ENCODE data around the gene NOL7. TPM values are rescaled to one million over a fixed set of nuclear protein-coding genes. Genes with fewer than 3 reads are reported as not detected.

NOL7 gene
- total RNA-seq, 1 donor from 2014 or later: 54.7 TPM

GRCh38 chr6:13624871-13625288 is 9.7 kb downstream of the NOL7 start:
- no peak overlapping the region for H3K4me3 Mint-ChIP-seq
- no peaks in the 10 kb centered on the region for H3K27me3 Mint-ChIP-seq (ENCODE audit: low read depth)
- no peak for DNase-seq (ENCODE audit: low read depth, low spot score)
- no peaks in the 10 kb centered on the region for H3K9me3 Mint-ChIP-seq
- H3K36me3 Mint-ChIP-seq (ENCODE audit: low read depth): peaks cover 9% of the 10 kb centered on the region
- peaks cover 9% of the 10 kb centered on the region for H3K4me1 Mint-ChIP-seq
- no peak overlapping the region for H3K27ac Mint-ChIP-seq (ENCODE audit: unreplicated experiment)
- TF ChIP-seq, protein P1, sequence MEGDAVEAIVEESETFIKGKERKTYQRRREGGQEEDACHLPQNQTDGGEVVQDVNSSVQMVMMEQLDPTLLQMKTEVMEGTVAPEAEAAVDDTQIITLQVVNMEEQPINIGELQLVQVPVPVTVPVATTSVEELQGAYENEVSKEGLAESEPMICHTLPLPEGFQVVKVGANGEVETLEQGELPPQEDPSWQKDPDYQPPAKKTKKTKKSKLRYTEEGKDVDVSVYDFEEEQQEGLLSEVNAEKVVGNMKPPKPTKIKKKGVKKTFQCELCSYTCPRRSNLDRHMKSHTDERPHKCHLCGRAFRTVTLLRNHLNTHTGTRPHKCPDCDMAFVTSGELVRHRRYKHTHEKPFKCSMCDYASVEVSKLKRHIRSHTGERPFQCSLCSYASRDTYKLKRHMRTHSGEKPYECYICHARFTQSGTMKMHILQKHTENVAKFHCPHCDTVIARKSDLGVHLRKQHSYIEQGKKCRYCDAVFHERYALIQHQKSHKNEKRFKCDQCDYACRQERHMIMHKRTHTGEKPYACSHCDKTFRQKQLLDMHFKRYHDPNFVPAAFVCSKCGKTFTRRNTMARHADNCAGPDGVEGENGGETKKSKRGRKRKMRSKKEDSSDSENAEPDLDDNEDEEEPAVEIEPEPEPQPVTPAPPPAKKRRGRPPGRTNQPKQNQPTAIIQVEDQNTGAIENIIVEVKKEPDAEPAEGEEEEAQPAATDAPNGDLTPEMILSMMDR (conservative IDR thresholded peaks at IDR 0.05): peak; percentile 66

DNA sequence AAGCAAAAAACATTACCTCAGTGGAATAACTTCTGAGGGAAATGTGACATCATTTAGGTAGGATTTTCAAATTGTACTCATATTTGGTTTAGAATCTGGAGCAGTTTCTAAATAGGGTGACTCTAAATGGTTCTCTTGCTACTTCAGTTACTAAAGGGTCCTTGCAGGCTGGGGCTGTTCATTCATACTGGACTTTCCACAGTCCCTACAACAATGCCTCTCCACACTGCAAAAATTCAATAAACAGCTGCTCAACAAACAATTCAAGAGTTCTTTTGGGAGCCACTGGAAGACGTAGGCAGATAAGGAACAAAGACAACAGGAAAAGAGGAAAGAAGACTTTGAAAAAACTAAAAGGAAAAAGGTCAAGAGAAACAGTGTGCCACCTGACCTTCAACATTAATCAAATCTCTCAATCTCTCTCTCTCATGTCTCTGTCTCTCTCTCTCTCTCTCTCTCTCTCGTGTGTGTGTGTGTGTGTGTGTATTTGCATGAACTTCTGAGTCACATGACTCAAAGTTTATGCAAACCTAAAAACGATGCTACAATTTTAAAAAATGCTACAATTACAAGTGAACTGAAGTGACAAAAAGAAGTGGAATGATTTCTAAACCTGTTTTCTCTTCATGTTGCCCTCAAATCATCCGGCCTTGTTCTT is 14.5 kb downstream of the NOL7 start:
- Mint-ChIP-seq H3K36me3 (ENCODE audit: low read depth) (peaks cover 13% of the 10 kb centered on the region), H3K4me1 (peaks cover 12% of the 10 kb centered on the region), H3K9me3 (no peaks in the 10 kb centered on the region), H3K27me3 (ENCODE audit: low read depth) (no peaks in the 10 kb centered on the region), H3K4me3 (no peak overlapping the region), H3K27ac (ENCODE audit: unreplicated experiment) (peak overlapping the region; percentile 93)
- DNase-seq (ENCODE audit: low read depth, low spot score): no peak
- TF ChIP-seq, protein P1 (conservative IDR thresholded peaks at IDR 0.05): no peak

DNA sequence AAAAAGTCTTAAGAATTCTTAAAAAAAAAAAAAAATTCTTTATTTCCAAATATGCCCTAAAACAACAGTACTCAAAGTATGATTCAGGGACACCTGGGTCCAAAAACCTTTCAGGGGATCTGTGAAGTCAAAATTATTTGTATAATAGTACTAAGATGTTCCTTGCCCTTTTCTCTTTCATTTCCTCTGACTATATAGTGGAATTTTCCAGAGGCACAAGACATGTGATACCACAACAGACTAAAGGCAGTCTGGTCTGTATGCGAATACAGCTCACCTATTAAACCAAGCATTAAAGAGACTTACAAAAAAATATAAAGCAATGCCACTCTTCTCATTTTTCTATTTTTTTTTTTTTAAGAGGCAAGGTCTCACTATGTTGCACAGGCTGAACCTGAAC is 15.4 kb downstream of the NOL7 start:
- Mint-ChIP-seq H3K4me1 (peaks cover 12% of the 10 kb centered on the region), H3K36me3 (ENCODE audit: low read depth) (peaks cover 13% of the 10 kb centered on the region), H3K9me3 (no peaks in the 10 kb centered on the region), H3K4me3 (no peak overlapping the region), H3K27ac (ENCODE audit: unreplicated experiment) (no peak overlapping the region), H3K27me3 (ENCODE audit: low read depth) (no peaks in the 10 kb centered on the region)
- TF ChIP-seq, protein P1 (conservative IDR thresholded peaks at IDR 0.05): no peak
- DNase-seq (ENCODE audit: low read depth, low spot score): no peak

DNA sequence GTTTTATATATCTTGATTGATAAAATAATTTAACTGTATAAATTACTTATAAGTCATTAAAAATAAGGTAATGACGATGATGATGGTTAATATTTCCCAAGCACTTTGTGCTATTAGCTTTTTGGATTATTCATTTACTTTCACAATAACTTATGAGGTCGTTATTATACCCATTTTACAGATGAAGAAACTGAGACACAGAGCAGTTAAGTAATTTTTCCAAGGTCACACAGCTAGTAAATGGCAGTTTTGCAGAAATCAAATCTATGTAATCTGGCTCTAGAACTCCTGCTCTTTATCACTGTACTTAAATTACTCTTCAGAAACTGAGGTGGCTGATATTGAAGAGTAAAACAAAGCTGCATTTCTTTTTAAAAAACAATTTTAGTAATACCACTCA is 18.2 kb downstream of the NOL7 start:
- Mint-ChIP-seq H3K36me3 (ENCODE audit: low read depth) (peaks cover 19% of the 10 kb centered on the region), H3K9me3 (no peaks in the 10 kb centered on the region), H3K4me1 (peaks cover 26% of the 10 kb centered on the region), H3K4me3 (no peak overlapping the region), H3K27ac (ENCODE audit: unreplicated experiment) (no peak overlapping the region), H3K27me3 (ENCODE audit: low read depth) (no peaks in the 10 kb centered on the region)
- DNase-seq (ENCODE audit: low read depth, low spot score): no peak
- TF ChIP-seq, protein P1 (conservative IDR thresholded peaks at IDR 0.05): no peak

GRCh38 chr6:13635948-13636658 is 21.0 kb downstream of the NOL7 start:
- Mint-ChIP-seq H3K27me3 (ENCODE audit: low read depth) (no peaks in the 10 kb centered on the region), H3K4me3 (no peak overlapping the region), H3K9me3 (no peaks in the 10 kb centered on the region), H3K4me1 (peaks cover 13% of the 10 kb centered on the region), H3K36me3 (ENCODE audit: low read depth) (peaks cover 19% of the 10 kb centered on the region), H3K27ac (ENCODE audit: unreplicated experiment) (no peak overlapping the region)
- TF ChIP-seq, protein P1 (conservative IDR thresholded peaks at IDR 0.05): no peak
- DNase-seq (ENCODE audit: low read depth, low spot score): no peak

All from neural crest cell (in vitro differentiated cells).